H9 (cell line): ENCODE data around the gene SLC23A1. TPM values are rescaled to one million over a fixed set of nuclear protein-coding genes. Genes with fewer than 3 reads are reported as not detected.

Experiments used
- DNase-seq: peaks from one replicate; pipeline ENCODE4 v3.0.0-alpha.2; 2017
- H2AFZ ChIP-seq: one replicate; pipeline ENCODE4 v1.6.1; 2013; ENCODE audit warnings: mild to moderate bottlenecking, low read length, control low read depth, moderate library complexity
- H2AK5ac ChIP-seq: 2 replicates; pipeline ENCODE4 v1.6.1; 2013; ENCODE audit warnings: low read length, control low read depth, mixed read lengths; ENCODE audit not compliant: insufficient read length
- H2BK120ac ChIP-seq: one replicate; pipeline ENCODE4 v1.6.1; 2013; ENCODE audit warnings: low read depth, mild to moderate bottlenecking, low read length, control low read depth, inconsistent platforms; ENCODE audit not compliant: poor library complexity, severe bottlenecking
- H2BK12ac ChIP-seq: 2 replicates; pipeline ENCODE4 v1.6.1; 2013; ENCODE audit warnings: low read length, control low read depth, mixed read lengths, low read depth; ENCODE audit not compliant: insufficient read length
- H2BK15ac ChIP-seq: 2 replicates; pipeline ENCODE4 v1.6.1; 2013; ENCODE audit warnings: low read depth, low read length, control low read depth
- H2BK20ac ChIP-seq: one replicate; pipeline ENCODE4 v1.6.1; 2013; ENCODE audit warnings: low read depth, mild to moderate bottlenecking, low read length, control low read depth, inconsistent platforms; ENCODE audit not compliant: poor library complexity, severe bottlenecking
- H2BK5ac ChIP-seq: 2 replicates; pipeline ENCODE4 v1.6.1; 2013; ENCODE audit warnings: low read length, control low read depth, mixed read lengths; ENCODE audit not compliant: insufficient read length
- H3K14ac ChIP-seq: 2 replicates; pipeline ENCODE4 v1.6.1; 2013; ENCODE audit warnings: low read length, control low read depth; ENCODE audit not compliant: insufficient read depth
- H3K18ac ChIP-seq: 2 replicates; pipeline ENCODE4 v1.6.1; 2013; ENCODE audit warnings: low read depth, mild to moderate bottlenecking, mixed read lengths, low read length, control low read depth; ENCODE audit not compliant: insufficient read length
- H3K23ac ChIP-seq: 2 replicates; pipeline ENCODE4 v1.6.1; 2013; ENCODE audit warnings: low read length, control low read depth, mixed read lengths, low read depth; ENCODE audit not compliant: insufficient read length
- H3K23me2 ChIP-seq: 2 replicates; pipeline ENCODE4 v1.6.1; 2013; ENCODE audit warnings: low read depth, mild to moderate bottlenecking, mixed read lengths, low read length, control low read depth; ENCODE audit not compliant: insufficient read length, poor library complexity, severe bottlenecking
- H3K27ac ChIP-seq: 2 replicates; pipeline ENCODE4 v1.5.1; 2013; ENCODE audit warnings: low read length, control low read depth, mixed read lengths, low read depth; ENCODE audit not compliant: insufficient read length
- H3K27me3 ChIP-seq: 2 replicates; pipeline ENCODE4 v1.6.1; 2013; ENCODE audit warnings: low read length, control low read depth, inconsistent platforms; ENCODE audit not compliant: insufficient read depth
- H3K4ac ChIP-seq: 2 replicates; pipeline ENCODE4 v1.6.1; 2013; ENCODE audit warnings: low read depth, mild to moderate bottlenecking, control low read depth, inconsistent platforms, low read length, moderate library complexity
- H3K4me1 ChIP-seq: 2 replicates; pipeline ENCODE4 v1.6.1; 2013; ENCODE audit warnings: low read length, control low read depth, inconsistent platforms; ENCODE audit not compliant: insufficient read depth
- H3K4me2 ChIP-seq: 2 replicates; pipeline ENCODE4 v1.6.1; 2013; ENCODE audit warnings: low read length, control low read depth, mixed read lengths; ENCODE audit not compliant: insufficient read length, insufficient read depth
- H3K56ac ChIP-seq: 2 replicates; pipeline ENCODE4 v1.6.1; 2013; ENCODE audit warnings: low read depth, mild to moderate bottlenecking, mixed read lengths, low read length, control low read depth; ENCODE audit not compliant: insufficient read length
- H3K79me1 ChIP-seq: 2 replicates; pipeline ENCODE4 v1.6.1; 2013; ENCODE audit warnings: low read depth, mild to moderate bottlenecking, moderate library complexity, low read length, control low read depth, inconsistent platforms; ENCODE audit not compliant: insufficient read depth, poor library complexity, severe bottlenecking
- H3K79me2 ChIP-seq: 2 replicates; pipeline ENCODE4 v1.6.1; 2013; ENCODE audit warnings: low read length, control low read depth, inconsistent platforms; ENCODE audit not compliant: insufficient read depth
- H3K9ac ChIP-seq: 2 replicates; pipeline ENCODE4 v1.6.1; 2013; ENCODE audit warnings: low read length, control low read depth, mixed read lengths; ENCODE audit not compliant: insufficient read length; ENCODE audit errors: extremely low read depth
- H3K9me3 ChIP-seq: one replicate; pipeline ENCODE4 v1.6.1; 2013; ENCODE audit warnings: low read depth, low read length, inconsistent platforms; ENCODE audit not compliant: control insufficient read depth
- H3T11ph ChIP-seq: one replicate; pipeline ENCODE4 v1.6.1; 2013; ENCODE audit warnings: mild to moderate bottlenecking, low read length, control low read depth, inconsistent platforms
- H4K20me1 ChIP-seq: one replicate; pipeline ENCODE4 v1.6.1; 2013; ENCODE audit not compliant: control insufficient read depth, insufficient read length, insufficient read depth
- H4K5ac ChIP-seq: 2 replicates; pipeline ENCODE4 v1.6.1; 2013; ENCODE audit warnings: low read depth, mild to moderate bottlenecking, mixed read lengths, low read length, control low read depth; ENCODE audit not compliant: insufficient read length
- H4K8ac ChIP-seq: replicated peaks from 2 replicates; pipeline ENCODE4 v1.6.1; 2013; ENCODE audit warnings: low read length, control low read depth, mixed read lengths, low read depth; ENCODE audit not compliant: insufficient read length
- H4K91ac ChIP-seq: 2 replicates; pipeline ENCODE4 v1.6.1; 2013; ENCODE audit warnings: low read depth, mild to moderate bottlenecking, moderate library complexity, mixed read lengths, low read length, control low read depth; ENCODE audit not compliant: insufficient read length
- H3K27ac Mint-ChIP-seq, 3 experiments: 2 replicates in 2 of 3; 3 replicates in 1 of 3; pipeline ENCODE4 v1.8.0; 2020 to 2021; ENCODE audit warnings: mixed read lengths in 3 of 3, mild to moderate bottlenecking in 1 of 3, moderate library complexity in 1 of 3
- H3K27me3 Mint-ChIP-seq: 2 replicates; pipeline ENCODE4 v1.8.0; 2021; ENCODE audit warnings: low read depth, mild to moderate bottlenecking, moderate library complexity, mixed read lengths
- H3K36me3 Mint-ChIP-seq, 3 experiments: 2 replicates in 2 of 3; 3 replicates in 1 of 3; pipeline ENCODE4 v1.8.0; 2020 to 2021; ENCODE audit warnings: low read depth in 3 of 3, mixed read lengths in 3 of 3; ENCODE audit not compliant: insufficient read depth in 1 of 3
- H3K4me1 Mint-ChIP-seq, 2 experiments: 2 replicates each; pipeline ENCODE4 v1.8.0; 2020; ENCODE audit warnings: mixed read lengths in 2 of 2
- H3K4me3 Mint-ChIP-seq, 2 experiments: 2 replicates in 1 of 2; 3 replicates in 1 of 2; pipeline ENCODE4 v1.8.0; 2020 to 2021; ENCODE audit warnings: mild to moderate bottlenecking in 2 of 2, mixed read lengths in 2 of 2, moderate library complexity in 1 of 2
- H3K9me3 Mint-ChIP-seq, 2 experiments: 2 replicates in 1 of 2; 3 replicates in 1 of 2; pipeline ENCODE4 v1.8.0; 2020; ENCODE audit warnings: mild to moderate bottlenecking in 2 of 2, mixed read lengths in 2 of 2, moderate library complexity in 1 of 2
- WGBS: extraction: QIAGEN DNeasy Blood & Tissue Kit; methylation state at CpG from one replicate; pipeline ENCODE4 v1.1.7; 2013; ENCODE audit warnings: missing lambda C conversion rate, low lambda C conversion rate, mixed read lengths; ENCODE audit not compliant: insufficient read length; ENCODE audit errors: extremely low coverage; 5-methylcytosine and 5-hydroxymethylcytosine counted together
- total RNA-seq: library from RNA; stranded (reverse); gene quantifications from 2 replicates; pipeline ENCODE4 v1.2.1, GENCODE V29; 2021
- TF ChIP-seq, protein P1 (sequence below): fragments of 200-600 bp; sonication (generic); conservative IDR thresholded peaks from 3 replicates; pipeline ENCODE4 v1.8.0; 2021; ENCODE audit warnings: antibody characterized with exemption, mild to moderate bottlenecking

The SLC23A1 gene
- total RNA-seq, 1 experiment from 2014 or later: not detected

DNA sequence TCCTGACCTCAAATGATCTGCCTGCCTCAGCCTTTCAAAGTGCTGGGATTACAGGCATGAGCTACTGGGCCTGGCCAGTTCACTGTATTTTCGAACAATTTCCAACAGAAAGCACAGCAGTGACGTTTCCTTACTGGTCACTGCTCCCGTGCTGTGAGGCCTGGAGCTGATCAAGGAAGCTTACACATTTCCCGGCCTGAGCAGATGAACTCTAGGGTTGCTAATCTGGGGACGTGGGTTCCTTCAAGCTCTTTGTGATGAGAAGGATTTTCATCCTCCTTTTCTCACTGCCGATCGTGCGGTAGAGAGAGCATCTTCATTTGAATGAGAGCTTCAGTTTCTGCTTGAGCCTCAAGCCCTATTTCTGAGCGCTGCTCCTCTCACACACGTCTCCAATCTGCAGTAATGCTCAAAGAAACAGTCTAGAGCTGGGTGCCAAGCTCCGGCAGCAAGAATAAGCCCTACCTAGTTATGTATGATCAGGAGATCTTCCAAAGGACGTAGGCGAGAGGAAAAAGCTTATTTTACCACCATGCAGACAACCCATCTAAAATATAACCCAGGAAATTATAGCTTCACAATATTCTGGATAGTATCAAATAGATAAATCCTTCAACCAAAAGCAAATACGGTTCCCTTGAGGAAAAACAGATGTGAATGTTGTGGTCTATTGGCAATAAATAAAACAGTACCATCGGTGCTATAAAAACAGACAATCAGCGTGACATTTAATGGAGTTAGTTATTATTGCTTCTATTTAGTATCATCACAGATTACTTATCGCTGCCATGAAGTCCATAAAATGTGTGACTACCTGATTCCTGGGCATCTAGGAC is 28.1 kb upstream of the SLC23A1 start:
- no peaks in the 10 kb centered on the region for H3K79me2 ChIP-seq
- H2BK12ac ChIP-seq: no peak overlapping the region
- H2BK20ac ChIP-seq: no peak overlapping the region
- H3K9me3 ChIP-seq: no peaks in the 10 kb centered on the region
- no peak overlapping the region for H3K4me2 ChIP-seq
- no peak overlapping the region for H2AFZ ChIP-seq
- DNase-seq: no peak
- H3K27me3 ChIP-seq: no peaks in the 10 kb centered on the region
- no peak overlapping the region for H4K5ac ChIP-seq
- no peak overlapping the region for H3K18ac ChIP-seq
- WGBS: no CpG with 5 or more reads among the region's 17 CpGs
- Mint-ChIP-seq H3K9me3 (no peaks in the 10 kb centered on the region), H3K4me3 (no peak overlapping the region), H3K36me3 (peaks cover 0 to 18% (median 13%) of the 10 kb centered on the region in 3 experiments; a peak in 4 of 7 replicates), H3K27me3 (peaks cover 2% of the 10 kb centered on the region; the same call in 1 of the 2 replicates), H3K4me1 (no peaks in the 10 kb centered on the region), H3K27ac (no peak overlapping the region)
- no peak overlapping the region for H3K9ac ChIP-seq
- TF ChIP-seq, protein P1, sequence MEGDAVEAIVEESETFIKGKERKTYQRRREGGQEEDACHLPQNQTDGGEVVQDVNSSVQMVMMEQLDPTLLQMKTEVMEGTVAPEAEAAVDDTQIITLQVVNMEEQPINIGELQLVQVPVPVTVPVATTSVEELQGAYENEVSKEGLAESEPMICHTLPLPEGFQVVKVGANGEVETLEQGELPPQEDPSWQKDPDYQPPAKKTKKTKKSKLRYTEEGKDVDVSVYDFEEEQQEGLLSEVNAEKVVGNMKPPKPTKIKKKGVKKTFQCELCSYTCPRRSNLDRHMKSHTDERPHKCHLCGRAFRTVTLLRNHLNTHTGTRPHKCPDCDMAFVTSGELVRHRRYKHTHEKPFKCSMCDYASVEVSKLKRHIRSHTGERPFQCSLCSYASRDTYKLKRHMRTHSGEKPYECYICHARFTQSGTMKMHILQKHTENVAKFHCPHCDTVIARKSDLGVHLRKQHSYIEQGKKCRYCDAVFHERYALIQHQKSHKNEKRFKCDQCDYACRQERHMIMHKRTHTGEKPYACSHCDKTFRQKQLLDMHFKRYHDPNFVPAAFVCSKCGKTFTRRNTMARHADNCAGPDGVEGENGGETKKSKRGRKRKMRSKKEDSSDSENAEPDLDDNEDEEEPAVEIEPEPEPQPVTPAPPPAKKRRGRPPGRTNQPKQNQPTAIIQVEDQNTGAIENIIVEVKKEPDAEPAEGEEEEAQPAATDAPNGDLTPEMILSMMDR: no peak
- no peak overlapping the region for H2BK15ac ChIP-seq
- H3K4ac ChIP-seq: no peak overlapping the region
- H4K20me1 ChIP-seq: no peaks in the 10 kb centered on the region
- H3K56ac ChIP-seq: no peak overlapping the region
- no peak overlapping the region for H2BK120ac ChIP-seq
- H3K14ac ChIP-seq: no peak overlapping the region
- no peak overlapping the region for H3K27ac ChIP-seq
- H3K4me1 ChIP-seq: no peaks in the 10 kb centered on the region
- H2BK5ac ChIP-seq: no peak overlapping the region
- no peaks in the 10 kb centered on the region for H3K23me2 ChIP-seq
- no peak overlapping the region for H3K23ac ChIP-seq
- H4K8ac ChIP-seq: no peak overlapping the region
- no peaks in the 10 kb centered on the region for H3K79me1 ChIP-seq
- no peak overlapping the region for H3T11ph ChIP-seq
- no peak overlapping the region for H2AK5ac ChIP-seq
- H4K91ac ChIP-seq: no peak overlapping the region
